PC-9 (cell line): ENCODE measurements around the gene LRFN2.

ENCODE experiments used
- CTCF ChIP-seq: fragments of 200-600 bp; sonication (generic); conservative IDR thresholded peaks from 2 replicates; pipeline ENCODE4 v1.6.1; 2017; ENCODE audit warnings: mixed run types, antibody characterized with exemption, mild to moderate bottlenecking, moderate library complexity
- EZH2 ChIP-seq: fragments of 200-600 bp; sonication (generic); IDR thresholded peaks from 2 replicates; pipeline ENCODE4 v1.8.0; 2017; ENCODE audit warnings: antibody characterized with exemption, low read depth

GRCh38 chr6:40362859-40363258, 224.3 kb downstream of the LRFN2 start:
- TF ChIP-seq CTCF (no peak), EZH2 (no peak)
